Muscle layer of duodenum (tissue), 2 donors: ENCODE data around the gene TESK2.
"Not testable (repeated sequence)": the region's sequence is repeated elsewhere in the genome, so short reads cannot be mapped to it uniquely, and the experiment has no call there.

Source experiments
- H3K27ac ChIP-seq: one replicate; pipeline ENCODE4 v1.7.0; 2013; ENCODE audit warnings: mild to moderate bottlenecking, low read length
- H3K27me3 ChIP-seq: one replicate; pipeline ENCODE4 v1.7.0; 2013; ENCODE audit warnings: low read depth, mild to moderate bottlenecking, control low read depth, low read length
- H3K36me3 ChIP-seq, 2 donors: one replicate each; pipeline ENCODE4 v1.7.0; 2013; ENCODE audit warnings: low read length in 2 of 2, control low read depth in 1 of 2, mild to moderate bottlenecking in 1 of 2; ENCODE audit not compliant: insufficient read depth in 2 of 2, control insufficient read depth in 1 of 2
- H3K4me1 ChIP-seq, 2 donors: one replicate each; pipeline ENCODE4 v1.7.0; 2013; ENCODE audit warnings: low read length in 2 of 2, mild to moderate bottlenecking in 2 of 2, control low read depth in 1 of 2, moderate library complexity in 1 of 2; ENCODE audit not compliant: insufficient read depth in 2 of 2, control insufficient read depth in 1 of 2
- H3K4me3 ChIP-seq, 2 donors: one replicate each; pipeline ENCODE4 v1.7.0; 2013; ENCODE audit warnings: low read length in 2 of 2, low read depth in 1 of 2, mild to moderate bottlenecking in 1 of 2
- H3K9me3 ChIP-seq, 2 donors: one replicate each; pipeline ENCODE4 v1.7.0; 2013; ENCODE audit warnings: low read length in 2 of 2, control low read depth in 1 of 2, mild to moderate bottlenecking in 1 of 2; ENCODE audit not compliant: control insufficient read depth in 1 of 2
- donor health status: healthy.

Gene TESK2

GRCh38 chr1:45403718-45404117 lies 87.2 kb downstream of the TESK2 start:
- no peaks in the 10 kb centered on the region for H3K27me3 ChIP-seq
- no peak overlapping the region for H3K4me3 ChIP-seq
- no peaks in the 10 kb centered on the region for H3K9me3 ChIP-seq

GRCh38 chr1:45403298-45403697 lies 87.7 kb downstream of the TESK2 start:
- H3K27ac ChIP-seq, result no peak overlapping the region
- no peak overlapping the region for H3K4me3 ChIP-seq
- no peaks in the 10 kb centered on the region for H3K9me3 ChIP-seq
- no peaks in the 10 kb centered on the region for H3K4me1 ChIP-seq
- H3K36me3 ChIP-seq, result no peaks in the 10 kb centered on the region
- no peaks in the 10 kb centered on the region for H3K27me3 ChIP-seq

More at GRCh38 chr1:45403718-45404117, 87.2 kb downstream of the TESK2 start:
- Histone ChIP-seq H3K27ac (no peak overlapping the region), H3K36me3 (no peaks in the 10 kb centered on the region), H3K4me1 (no peaks in the 10 kb centered on the region)

GRCh38 chr1:45401524-45401923 lies 89.4 kb downstream of the TESK2 start:
- Histone ChIP-seq H3K36me3 (no peaks in the 10 kb centered on the region), H3K4me3 (no peak overlapping the region), H3K4me1 (no peaks in the 10 kb centered on the region), H3K9me3 (no peaks in the 10 kb centered on the region), H3K27ac (no peak overlapping the region), H3K27me3 (no peaks in the 10 kb centered on the region)

GRCh38 chr1:45400049-45400448 lies 90.9 kb downstream of the TESK2 start:
- Histone ChIP-seq H3K9me3 (no peaks in the 10 kb centered on the region), H3K27me3 (no peaks in the 10 kb centered on the region), H3K4me3 (no peak overlapping the region), H3K36me3 (no peaks in the 10 kb centered on the region), H3K27ac (no peak overlapping the region), H3K4me1 (no peaks in the 10 kb centered on the region)

GRCh38 chr1:45397285-45397684 lies 93.7 kb downstream of the TESK2 start:
- H3K9me3 ChIP-seq, result no peaks in the 10 kb centered on the region
- no peaks in the 10 kb centered on the region for H3K27me3 ChIP-seq
- H3K4me1 ChIP-seq, result no peaks in the 10 kb centered on the region
- H3K4me3 ChIP-seq, result no peak overlapping the region
- no peaks in the 10 kb centered on the region for H3K36me3 ChIP-seq
- H3K27ac ChIP-seq, result no peak overlapping the region

- Histone ChIP-seq H3K9me3 (no peaks in the 10 kb centered on the region), H3K4me1 (no peaks in the 10 kb centered on the region), H3K4me3 (no peak overlapping the region), H3K27me3 (no peaks in the 10 kb centered on the region), H3K36me3 (no peaks in the 10 kb centered on the region), H3K27ac (no peak overlapping the region)
These were observed 95.4 kb downstream of the TESK2 start for GRCh38 chr1:45395582-45395981.

GRCh38 chr1:45395051-45395450 lies 95.9 kb downstream of the TESK2 start:
- Histone ChIP-seq H3K27ac (no peak overlapping the region), H3K27me3 (no peaks in the 10 kb centered on the region), H3K4me1 (no peaks in the 10 kb centered on the region), H3K9me3 (no peaks in the 10 kb centered on the region), H3K36me3 (no peaks in the 10 kb centered on the region), H3K4me3 (no peak overlapping the region)

GRCh38 chr1:45394342-45394741 lies 96.6 kb downstream of the TESK2 start:
- peak overlapping the region; percentile 27 for H3K27ac ChIP-seq
- no peaks in the 10 kb centered on the region for H3K27me3 ChIP-seq
- H3K4me1 ChIP-seq, result no peaks in the 10 kb centered on the region
- H3K9me3 ChIP-seq, result no peaks in the 10 kb centered on the region
- no peak overlapping the region for H3K4me3 ChIP-seq
- no peaks in the 10 kb centered on the region for H3K36me3 ChIP-seq

GRCh38 chr1:45393718-45394302 lies 97.2 kb downstream of the TESK2 start:
- Histone ChIP-seq H3K4me3 (no peak overlapping the region), H3K27ac (peak overlapping the region; percentile 27), H3K9me3 (no peaks in the 10 kb centered on the region), H3K27me3 (no peaks in the 10 kb centered on the region), H3K4me1 (no peaks in the 10 kb centered on the region), H3K36me3 (no peaks in the 10 kb centered on the region)

GRCh38 chr1:45386219-45386618 lies 104.7 kb downstream of the TESK2 start:
- no peaks in the 10 kb centered on the region for H3K27me3 ChIP-seq
- no peaks in the 10 kb centered on the region for H3K4me1 ChIP-seq
- H3K36me3 ChIP-seq, result no peaks in the 10 kb centered on the region
- no peak overlapping the region for H3K27ac ChIP-seq
- no peaks in the 10 kb centered on the region for H3K9me3 ChIP-seq
- H3K4me3 ChIP-seq, result no peak overlapping the region

- Histone ChIP-seq H3K9me3 (no peaks in the 10 kb centered on the region), H3K4me3 (no peak overlapping the region), H3K4me1 (no peaks in the 10 kb centered on the region), H3K27me3 (no peaks in the 10 kb centered on the region), H3K27ac (no peak overlapping the region), H3K36me3 (no peaks in the 10 kb centered on the region)
These were observed 105.7 kb downstream of the TESK2 start for GRCh38 chr1:45385302-45385701.

- H3K4me1 ChIP-seq, H3K27me3 ChIP-seq, H3K4me3 ChIP-seq, H3K36me3 ChIP-seq, H3K27ac ChIP-seq, H3K9me3 ChIP-seq: not testable (repeated sequence)
These were observed 106.8 kb downstream of the TESK2 start for GRCh38 chr1:45384213-45384612.
